A673 (cell line): Measurements from ENCODE around the gene RHBDD2. TPM values are rescaled to one million over a fixed set of nuclear protein-coding genes. Genes with fewer than 3 reads are reported as not detected.
"Not testable (repeated sequence)": the region's sequence is repeated elsewhere in the genome, so short reads cannot be mapped to it uniquely, and the experiment has no call there.

Experiments used
- BruUV-seq: library from RNA; stranded (reverse); fragments of 400-500 nt; replicated peaks from 2 replicates; lab custom pipeline; 2021; lab: Mats Ljungman, UMichigan
- CTCF ChIA-PET: fragments of 300-600 bp; sonication (Branson Sonifier 250); formaldehyde crosslinking; loops from one replicate; lab custom pipeline; 2022; ENCODE audit warnings: antibody characterized with exemption; lab: Charles Lee
- POLR2A ChIA-PET: fragments of 300-600 bp; sonication (Branson Sonifier 250); formaldehyde crosslinking; loops from one replicate; lab custom pipeline; 2022; ENCODE audit warnings: antibody characterized with exemption; ENCODE audit not compliant: low non-redundant PET; lab: Charles Lee
- DNase-seq: peaks from one replicate; pipeline ENCODE4 v3.0.0-alpha.2; 2015; ENCODE audit warnings: low spot score
- H3K27ac ChIP-seq: fragments of 200-600 bp; sonication (generic); 2 replicates; pipeline ENCODE4 v1.5.1; 2016; ENCODE audit warnings: mixed run types, low read depth, mild to moderate bottlenecking, mixed read lengths, antibody characterized with exemption, low read length; ENCODE audit not compliant: poor library complexity, severe bottlenecking
- H3K27me3 ChIP-seq: fragments of 200-600 bp; sonication (generic); replicated peaks from 2 replicates; pipeline ENCODE4 v1.6.1; 2017; ENCODE audit warnings: mixed run types, low read depth, mild to moderate bottlenecking, mixed read lengths, antibody characterized with exemption, low read length; ENCODE audit not compliant: insufficient read depth, poor library complexity
- H3K36me3 ChIP-seq: fragments of 200-600 bp; sonication (generic); 2 replicates; pipeline ENCODE4 v1.6.1; 2016; ENCODE audit warnings: mixed run types, mild to moderate bottlenecking, mixed read lengths, antibody characterized with exemption, low read length; ENCODE audit not compliant: insufficient read depth, poor library complexity, severe bottlenecking
- H3K4me1 ChIP-seq: fragments of 200-600 bp; sonication (generic); 2 replicates; pipeline ENCODE4 v1.6.1; 2017; ENCODE audit warnings: mixed run types, mild to moderate bottlenecking, mixed read lengths, antibody characterized with exemption, low read length; ENCODE audit not compliant: insufficient read depth, poor library complexity, severe bottlenecking
- H3K4me3 ChIP-seq: fragments of 200-600 bp; sonication (generic); 2 replicates; pipeline ENCODE4 v1.5.1; 2016; ENCODE audit warnings: low read depth, mixed run types, mild to moderate bottlenecking, mixed read lengths, low read length; ENCODE audit not compliant: poor library complexity, severe bottlenecking
- H3K9me3 ChIP-seq: fragments of 200-600 bp; sonication (generic); 2 replicates; pipeline ENCODE4 v1.6.1; 2016; ENCODE audit warnings: mixed run types, low read depth, mild to moderate bottlenecking, mixed read lengths, antibody characterized with exemption, low read length; ENCODE audit not compliant: poor library complexity, severe bottlenecking
- EZH2 ChIP-seq: fragments of 200-600 bp; sonication (generic); IDR thresholded peaks from 2 replicates; pipeline ENCODE4 v1.6.1; 2017; ENCODE audit warnings: borderline replicate concordance, low read depth, mild to moderate bottlenecking, mixed read lengths, antibody characterized with exemption, low read length; ENCODE audit not compliant: poor library complexity, severe bottlenecking
- intact Hi-C: fragments of 100-400 bp; cut with micrococcal nuclease; formaldehyde crosslinking; loops from one replicate; pipeline ENCODE4 v1.10.0; 2022; ENCODE audit not compliant: unreplicated experiment
- total RNA-seq: library from RNA; stranded (reverse); gene quantifications from 2 replicates; pipeline ENCODE4 v1.2.3, GENCODE V29; 2021
- TF ChIP-seq, protein P1 (sequence below): fragments of 300-800, 200-600 bp; sonication (generic); conservative IDR thresholded peaks from 2 replicates; pipeline ENCODE4 v1.5.1; 2017; ENCODE audit warnings: low read depth, mild to moderate bottlenecking, antibody characterized with exemption, low read length, moderate library complexity, mixed read lengths

Gene RHBDD2
- total RNA-seq, 1 experiment from 2014 or later, result 86.5 TPM

DNA sequence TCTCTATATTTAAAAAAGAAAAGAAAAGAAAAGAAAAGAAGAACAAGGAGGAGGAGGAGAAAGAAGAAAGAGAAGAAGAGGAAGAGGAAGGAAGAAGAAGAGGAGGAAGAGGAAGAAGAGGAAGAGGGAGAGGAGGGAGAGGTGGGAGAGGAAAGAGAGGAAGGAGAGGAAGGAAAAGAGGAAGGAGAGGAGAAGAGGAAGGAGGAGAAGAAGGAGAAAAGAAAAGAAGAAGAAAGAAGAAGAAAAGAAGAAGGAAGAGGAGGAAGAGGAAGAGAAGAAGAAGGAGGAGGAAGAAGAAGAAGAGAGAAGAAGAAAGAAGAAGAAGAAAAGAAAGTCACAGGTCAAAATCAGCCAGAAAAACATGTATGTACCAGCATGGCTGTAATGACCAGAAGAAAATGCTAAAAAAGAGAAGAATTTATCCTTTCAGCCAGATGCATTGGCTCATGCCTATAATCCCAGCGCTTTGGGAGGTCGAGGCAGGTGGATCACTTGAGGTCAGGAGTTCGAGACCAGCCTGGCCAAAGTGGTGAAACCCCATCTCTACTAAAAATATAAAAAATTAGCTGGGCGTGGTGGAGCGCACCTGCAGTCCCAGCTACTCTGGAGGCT, 30.8 kb downstream of the RHBDD2 start:
- Histone ChIP-seq H3K9me3 (no peaks in the 10 kb centered on the region), H3K4me3 (no peak overlapping the region), H3K27ac (no peak overlapping the region), H3K27me3 (no peaks in the 10 kb centered on the region), H3K36me3 (no peaks in the 10 kb centered on the region), H3K4me1 (peaks cover 4% of the 10 kb centered on the region)
- POLR2A ChIA-PET, result no interaction called here
- no peak for TF ChIP-seq EZH2
- TF ChIP-seq, protein P1, sequence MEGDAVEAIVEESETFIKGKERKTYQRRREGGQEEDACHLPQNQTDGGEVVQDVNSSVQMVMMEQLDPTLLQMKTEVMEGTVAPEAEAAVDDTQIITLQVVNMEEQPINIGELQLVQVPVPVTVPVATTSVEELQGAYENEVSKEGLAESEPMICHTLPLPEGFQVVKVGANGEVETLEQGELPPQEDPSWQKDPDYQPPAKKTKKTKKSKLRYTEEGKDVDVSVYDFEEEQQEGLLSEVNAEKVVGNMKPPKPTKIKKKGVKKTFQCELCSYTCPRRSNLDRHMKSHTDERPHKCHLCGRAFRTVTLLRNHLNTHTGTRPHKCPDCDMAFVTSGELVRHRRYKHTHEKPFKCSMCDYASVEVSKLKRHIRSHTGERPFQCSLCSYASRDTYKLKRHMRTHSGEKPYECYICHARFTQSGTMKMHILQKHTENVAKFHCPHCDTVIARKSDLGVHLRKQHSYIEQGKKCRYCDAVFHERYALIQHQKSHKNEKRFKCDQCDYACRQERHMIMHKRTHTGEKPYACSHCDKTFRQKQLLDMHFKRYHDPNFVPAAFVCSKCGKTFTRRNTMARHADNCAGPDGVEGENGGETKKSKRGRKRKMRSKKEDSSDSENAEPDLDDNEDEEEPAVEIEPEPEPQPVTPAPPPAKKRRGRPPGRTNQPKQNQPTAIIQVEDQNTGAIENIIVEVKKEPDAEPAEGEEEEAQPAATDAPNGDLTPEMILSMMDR, result no peak
- CTCF ChIA-PET, result no interaction called here
- BruUV-seq, result no TSS peak
- intact Hi-C loops, result no loop called here
- DNase-seq, result no peak

DNA sequence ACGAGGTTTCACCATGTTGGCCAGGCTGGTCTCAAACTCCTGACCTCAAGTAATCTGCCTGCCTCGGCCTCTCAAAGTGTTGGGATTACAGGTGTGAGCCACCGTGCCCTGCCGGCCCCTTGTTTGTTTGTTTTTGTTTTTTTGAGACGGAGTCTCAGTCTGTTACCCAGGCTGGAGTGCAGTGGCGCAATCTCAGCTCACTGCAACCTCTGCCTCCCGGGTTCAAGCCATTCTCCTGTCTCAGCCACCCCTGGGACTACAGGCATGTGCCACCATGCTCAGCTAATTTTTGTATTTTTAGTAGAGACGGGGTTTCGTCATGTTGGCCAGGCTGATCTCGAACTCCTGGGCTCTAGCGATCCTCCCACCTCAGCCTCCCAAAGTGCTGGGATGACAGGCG, 32.4 kb downstream of the RHBDD2 start:
- intact Hi-C loops, DNase-seq: not testable (repeated sequence)

DNA sequence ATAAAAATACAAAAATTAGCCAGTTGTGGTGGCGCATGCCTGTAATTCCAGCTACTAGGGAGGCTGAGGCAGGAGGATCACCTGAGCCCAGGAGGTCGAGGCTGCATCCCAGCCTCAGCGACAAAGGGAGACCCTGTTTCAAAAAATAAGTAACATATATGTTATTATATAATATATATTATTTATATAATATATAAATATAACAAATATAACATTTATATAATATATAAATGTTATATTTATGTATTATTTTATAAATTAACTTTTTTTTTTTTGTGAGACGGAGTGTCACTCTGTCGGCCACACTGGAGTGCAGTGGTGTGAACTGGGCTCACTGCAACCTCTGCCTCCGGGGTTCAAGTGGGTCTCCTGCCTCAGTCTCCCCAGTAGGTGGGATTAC, 34.6 kb downstream of the RHBDD2 start:
- CTCF ChIA-PET, result no interaction called here
- Histone ChIP-seq H3K27me3 (no peaks in the 10 kb centered on the region), H3K4me1 (peaks cover 4% of the 10 kb centered on the region), H3K27ac (no peak overlapping the region), H3K4me3 (no peak overlapping the region), H3K9me3 (no peaks in the 10 kb centered on the region), H3K36me3 (no peaks in the 10 kb centered on the region)
- POLR2A ChIA-PET, result no interaction called here
- intact Hi-C loops, result no loop called here
- no peak for DNase-seq
- no TSS peak for BruUV-seq
- no peak for TF ChIP-seq EZH2
- TF ChIP-seq, protein P1, result no peak

More for the DNA sequence above, 32.4 kb downstream of the RHBDD2 start:
- H3K27me3 ChIP-seq, H3K4me3 ChIP-seq, H3K4me1 ChIP-seq, H3K36me3 ChIP-seq, H3K27ac ChIP-seq, CTCF ChIA-PET, POLR2A ChIA-PET, H3K9me3 ChIP-seq, BruUV-seq: not testable (repeated sequence)

DNA sequence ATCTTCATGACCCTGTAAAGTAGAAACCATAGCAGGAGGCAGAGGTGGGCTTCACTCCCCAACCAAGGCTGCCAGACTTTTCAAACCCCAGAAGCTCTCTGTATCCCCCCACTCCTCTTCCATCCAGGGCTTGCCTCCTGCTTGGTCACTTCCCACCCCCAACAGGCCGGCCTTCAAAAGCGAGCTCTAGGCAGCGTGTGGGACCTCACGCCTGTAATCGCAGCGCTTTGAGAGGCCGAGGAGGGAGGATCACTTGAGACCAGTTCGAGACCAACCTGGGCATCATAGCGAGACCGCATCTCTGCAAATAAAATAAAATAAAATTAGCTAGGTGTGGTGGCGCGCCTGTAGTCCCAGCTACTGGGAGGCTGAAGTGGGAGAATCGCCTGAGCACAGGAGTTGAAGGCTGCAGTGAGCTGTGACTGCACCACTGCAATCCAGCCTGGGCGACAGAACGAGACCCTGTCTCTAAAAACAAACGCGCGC, 35.4 kb downstream of the RHBDD2 start:
- ChIA-PET CTCF (interaction anchor here (0.5 kb wide), 1 partner anchor 47 kb away, joined by 8 read pairs; no protein-coding TSS in a partner anchor), POLR2A (no interaction called here)
- peak overlapping the region; percentile 81 for H3K27ac ChIP-seq
- peaks cover 4% of the 10 kb centered on the region for H3K4me1 ChIP-seq
- TF ChIP-seq EZH2, result no peak
- TF ChIP-seq, protein P1, result no peak
- no peaks in the 10 kb centered on the region for H3K36me3 ChIP-seq
- H3K9me3 ChIP-seq, result no peaks in the 10 kb centered on the region
- intact Hi-C loops, result loop anchor here (2.0 kb wide), 1 partner anchor 21 kb away; no protein-coding TSS in a partner anchor
- H3K27me3 ChIP-seq, result no peaks in the 10 kb centered on the region
- no peak for DNase-seq
- peak overlapping the region; percentile 99 for H3K4me3 ChIP-seq
- TSS peak; percentile 82 for BruUV-seq
